Activated CD8-positive, alpha-beta memory T cell treated with anti-CD3 and anti-CD28 coated beads, Interleukin-2, amount 10 ng/mL, durations not matched to agents 7 days and 5 days (primary cell): ENCODE data around the gene ATP6V1C2. TPM values are rescaled to one million over a fixed set of nuclear protein-coding genes. Genes with fewer than 3 reads are reported as not detected.
"Not testable (repeated sequence)": the region's sequence is repeated elsewhere in the genome, so short reads cannot be mapped to it uniquely, and the experiment has no call there.

ENCODE experiments used
- ATAC-seq: fragments of 150-1000 bp; cut with Tn5 transposase; one replicate; pipeline ENCODE4 v1.10.0; 2021; ENCODE audit warnings: moderate library complexity
- CTCF ChIA-PET: fragments of 350-600 bp; sonication (Branson Sonifier 250); formaldehyde crosslinking; loops from one replicate; lab custom pipeline; 2021; ENCODE audit warnings: antibody characterized with exemption; lab: Charles Lee
- DNase-seq: peaks from one replicate; pipeline ENCODE4 v3.0.0-alpha.2; 2020
- H3K27ac Mint-ChIP-seq: one replicate; pipeline ENCODE4 v1.8.0; 2021; ENCODE audit warnings: mild to moderate bottlenecking, mixed read lengths
- H3K27me3 Mint-ChIP-seq: one replicate; pipeline ENCODE4 v1.8.0; 2021; ENCODE audit warnings: mixed read lengths
- H3K36me3 Mint-ChIP-seq: one replicate; pipeline ENCODE4 v1.8.0; 2021; ENCODE audit warnings: mild to moderate bottlenecking, mixed read lengths
- H3K4me1 Mint-ChIP-seq: one replicate; pipeline ENCODE4 v1.8.0; 2021; ENCODE audit warnings: mixed read lengths
- H3K4me3 Mint-ChIP-seq: one replicate; pipeline ENCODE4 v1.8.0; 2021; ENCODE audit warnings: mild to moderate bottlenecking, moderate library complexity, mixed read lengths
- H3K9me3 Mint-ChIP-seq: one replicate; pipeline ENCODE4 v1.8.0; 2022; ENCODE audit warnings: low read depth, mixed read lengths
- total RNA-seq, 2 experiments: library from RNA; stranded (reverse); gene quantifications; one replicate each; pipeline ENCODE4 v1.2.3, GENCODE V29; 2021

Gene ATP6V1C2
- total RNA-seq, 2 experiments from 2014 or later, result not detected

GRCh38 chr2:10805990-10806389, 84.6 kb downstream of the ATP6V1C2 start:
- DNase-seq, result not testable (repeated sequence)
- peaks cover 46% of the 10 kb centered on the region for H3K36me3 Mint-ChIP-seq

DNA sequence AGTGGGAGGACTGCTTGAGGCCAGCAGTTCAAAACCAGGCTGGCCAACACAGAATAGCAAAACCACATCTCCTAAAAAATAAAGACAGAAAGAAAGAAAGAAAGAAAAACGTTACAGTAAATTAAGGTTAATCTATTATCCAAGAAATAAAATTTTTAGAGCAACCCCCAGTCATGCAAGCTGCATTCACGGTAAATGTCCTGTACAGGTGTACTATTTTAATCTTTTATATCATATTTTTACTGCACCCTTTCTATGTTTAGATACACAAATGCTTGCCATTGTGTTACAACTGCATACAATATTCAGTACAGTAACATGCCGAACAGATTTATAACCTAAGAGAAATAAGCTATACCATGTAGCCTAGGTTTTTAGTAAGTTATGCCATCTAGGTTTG, 85.1 kb downstream of the ATP6V1C2 start:
- peaks cover 48% of the 10 kb centered on the region for H3K4me1 Mint-ChIP-seq

More at GRCh38 chr2:10805990-10806389, 84.6 kb downstream of the ATP6V1C2 start:
- H3K27ac Mint-ChIP-seq, H3K27me3 Mint-ChIP-seq, CTCF ChIA-PET, ATAC-seq, H3K4me3 Mint-ChIP-seq, H3K9me3 Mint-ChIP-seq: not testable (repeated sequence)
- peaks cover 48% of the 10 kb centered on the region for H3K4me1 Mint-ChIP-seq

DNA sequence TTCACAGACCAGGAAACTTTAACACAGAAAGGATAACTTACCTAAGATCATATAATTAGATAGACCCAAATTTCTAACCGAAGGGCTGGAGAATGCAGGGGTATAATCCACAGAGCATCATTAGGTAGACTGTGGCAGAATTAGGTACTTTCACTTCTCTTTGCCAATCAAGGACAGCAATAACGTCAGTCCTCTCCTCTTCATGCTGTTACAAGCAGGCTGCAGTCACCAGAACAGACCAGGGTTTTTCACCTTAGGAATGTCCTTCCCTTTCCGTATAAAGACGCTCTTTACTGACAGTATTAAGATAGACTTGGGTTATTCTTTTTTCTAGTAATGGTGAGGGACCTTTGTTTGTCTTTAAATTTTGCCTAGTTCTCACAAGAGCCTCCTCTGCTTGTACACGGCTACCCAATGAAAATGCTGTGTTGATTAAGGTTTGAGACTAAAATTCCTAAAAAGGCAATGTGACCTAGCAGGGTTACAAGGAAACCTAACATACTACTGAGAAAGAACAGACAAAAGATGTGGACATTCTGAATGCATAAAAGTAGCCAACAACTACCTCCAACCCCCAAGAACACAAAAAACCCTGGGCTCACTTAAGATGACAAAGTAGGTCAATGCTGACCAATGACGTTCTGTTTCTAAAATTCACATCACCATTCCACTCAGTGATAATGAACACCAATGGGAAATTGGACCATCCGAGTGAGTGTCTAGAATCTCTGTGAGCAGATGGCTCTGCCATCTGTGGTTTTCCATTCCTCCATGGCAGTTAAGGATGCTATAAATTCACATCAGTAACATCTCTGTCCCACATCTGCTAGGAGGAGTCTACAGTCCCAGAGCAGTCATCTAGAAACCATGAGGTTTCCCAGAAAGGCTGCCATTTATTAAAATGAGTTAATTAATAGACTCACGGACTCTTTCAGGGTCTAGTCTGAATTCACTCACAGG, 89.1 kb downstream of the ATP6V1C2 start:
- CTCF ChIA-PET, result no interaction called here

More for the DNA sequence above, 85.1 kb downstream of the ATP6V1C2 start:
- H3K9me3 Mint-ChIP-seq, result no peaks in the 10 kb centered on the region
- H3K27me3 Mint-ChIP-seq, result no peaks in the 10 kb centered on the region
- H3K36me3 Mint-ChIP-seq, result peaks cover 41% of the 10 kb centered on the region
- H3K4me3 Mint-ChIP-seq, result no peak overlapping the region
- H3K27ac Mint-ChIP-seq, result no peak overlapping the region
- no peak for ATAC-seq
- CTCF ChIA-PET, result no interaction called here
- no peak for DNase-seq

DNA sequence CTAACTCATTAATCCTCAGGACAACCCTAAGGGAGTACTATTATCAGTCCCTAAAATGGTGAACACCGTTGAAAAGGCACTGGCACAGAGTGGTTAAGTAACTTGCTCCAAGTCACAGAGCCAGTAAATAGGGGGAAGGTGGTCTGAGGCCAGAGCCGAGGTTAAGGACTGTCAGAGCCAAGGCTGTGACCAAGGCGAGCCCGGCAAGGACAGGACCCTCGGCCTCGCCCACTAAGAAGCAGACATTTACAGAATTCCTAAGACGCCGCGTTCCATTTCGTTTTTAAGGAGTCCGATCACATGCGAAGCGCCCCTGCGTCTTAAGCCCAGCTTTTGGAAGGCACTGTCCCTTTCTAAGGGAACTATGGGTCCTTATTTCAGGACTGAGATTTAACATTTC, 90.1 kb downstream of the ATP6V1C2 start:
- Mint-ChIP-seq H3K4me1 (peaks cover 43% of the 10 kb centered on the region), H3K27ac (peak overlapping the region; percentile 92), H3K27me3 (peaks cover 14% of the 10 kb centered on the region), H3K36me3 (peaks cover 26% of the 10 kb centered on the region), H3K4me3 (peak overlapping the region; percentile 88), H3K9me3 (no peaks in the 10 kb centered on the region)
- DNase-seq (no peak), ATAC-seq (no peak)
- CTCF ChIA-PET, result interaction anchor here (1.4 to 2.3 kb wide), 3 partner anchors 12 to 321 kb away, joined by 3 to 17 read pairs (median 8); a partner anchor contains a TSS

More for the DNA sequence above, 89.1 kb downstream of the ATP6V1C2 start:
- DNase-seq (no peak), ATAC-seq (no peak)
- H3K4me3 Mint-ChIP-seq, result peak overlapping the region; percentile 88
- H3K27ac Mint-ChIP-seq, result peak overlapping the region; percentile 92
- H3K36me3 Mint-ChIP-seq, result peaks cover 30% of the 10 kb centered on the region
- H3K27me3 Mint-ChIP-seq, result peaks cover 7% of the 10 kb centered on the region
- H3K9me3 Mint-ChIP-seq, result no peaks in the 10 kb centered on the region
- peaks cover 43% of the 10 kb centered on the region for H3K4me1 Mint-ChIP-seq

DNA sequence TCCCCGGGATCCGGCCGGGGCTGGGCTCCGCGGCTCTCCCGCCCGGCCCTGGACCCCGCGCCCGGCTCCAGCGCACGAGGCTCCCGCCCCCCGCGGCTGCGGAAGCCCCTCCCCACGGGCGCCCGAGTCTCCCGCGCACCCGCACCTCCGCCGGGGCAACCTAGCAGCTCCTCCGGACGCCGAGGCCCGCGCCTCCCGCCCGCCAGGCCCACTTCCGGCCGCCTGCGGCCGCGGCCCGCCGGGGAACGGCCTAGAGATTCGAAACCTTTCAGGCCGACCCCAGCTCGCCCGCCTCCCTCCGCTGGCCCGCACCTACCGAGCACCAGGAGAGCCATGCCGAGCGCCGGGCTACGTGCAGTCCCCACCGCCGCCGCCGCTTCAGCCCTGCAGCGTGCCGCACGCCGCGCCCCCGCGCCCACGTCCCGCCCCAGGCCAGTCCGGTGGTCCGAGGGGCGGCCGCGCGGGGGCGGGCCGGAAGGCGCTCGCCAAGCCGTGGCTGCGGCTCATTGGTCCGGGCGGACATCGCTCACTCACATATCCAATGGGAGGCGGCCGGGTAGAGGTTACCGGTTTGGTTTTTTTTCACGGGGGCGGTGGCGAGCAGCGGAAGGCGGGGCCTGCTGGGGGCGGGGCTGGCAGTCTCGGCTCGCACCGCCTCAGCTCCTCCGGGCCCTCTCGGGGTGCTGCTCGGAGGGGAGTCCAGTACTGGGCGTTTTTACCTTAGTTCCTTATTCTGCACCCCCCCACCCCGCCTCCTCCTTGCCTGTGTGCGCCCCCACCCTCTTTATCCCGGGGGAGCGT, 91.1 kb downstream of the ATP6V1C2 start, which contains the start of gene PDIA6:
PDIA6 (minus strand) TSS at position 424 of the 801 bp plus-strand sequence; CDS start at position 335, 89 bp downstream.
- H3K27me3 Mint-ChIP-seq, result peaks cover 21% of the 10 kb centered on the region
- H3K4me3 Mint-ChIP-seq, result peak within 1 kb of the TSS; percentile 88
- peaks cover 22% of the 10 kb centered on the region for H3K36me3 Mint-ChIP-seq
- peak within 1 kb of the TSS; percentile 92 for H3K27ac Mint-ChIP-seq
- ATAC-seq, result peak; percentile 94
- H3K9me3 Mint-ChIP-seq, result no peaks in the 10 kb centered on the region
- peaks cover 34% of the 10 kb centered on the region for H3K4me1 Mint-ChIP-seq
- CTCF ChIA-PET, result interaction anchor here (0.7 to 2.3 kb wide), 7 partner anchors 11 to 343 kb away, joined by 3 to 17 read pairs (median 4); partner anchors contain the start of gene SLC66A3
- DNase-seq, result peak; percentile 96

GRCh38 chr2:10813163-10814138, 92.0 kb downstream of the ATP6V1C2 start:
- ATAC-seq, H3K9me3 Mint-ChIP-seq, DNase-seq: not testable (repeated sequence)
- CTCF ChIA-PET, result interaction anchor here (0.7 to 2.3 kb wide), 6 partner anchors 14 to 342 kb away, joined by 3 to 17 read pairs (median 5); partner anchors contain the start of gene SLC66A3
- peaks cover 25% of the 10 kb centered on the region for H3K27me3 Mint-ChIP-seq
- peaks cover 26% of the 10 kb centered on the region for H3K4me1 Mint-ChIP-seq
- H3K27ac Mint-ChIP-seq, result peak overlapping the region; percentile 53
- H3K36me3 Mint-ChIP-seq, result peaks cover 14% of the 10 kb centered on the region
- peak overlapping the region; percentile 67 for H3K4me3 Mint-ChIP-seq

DNA sequence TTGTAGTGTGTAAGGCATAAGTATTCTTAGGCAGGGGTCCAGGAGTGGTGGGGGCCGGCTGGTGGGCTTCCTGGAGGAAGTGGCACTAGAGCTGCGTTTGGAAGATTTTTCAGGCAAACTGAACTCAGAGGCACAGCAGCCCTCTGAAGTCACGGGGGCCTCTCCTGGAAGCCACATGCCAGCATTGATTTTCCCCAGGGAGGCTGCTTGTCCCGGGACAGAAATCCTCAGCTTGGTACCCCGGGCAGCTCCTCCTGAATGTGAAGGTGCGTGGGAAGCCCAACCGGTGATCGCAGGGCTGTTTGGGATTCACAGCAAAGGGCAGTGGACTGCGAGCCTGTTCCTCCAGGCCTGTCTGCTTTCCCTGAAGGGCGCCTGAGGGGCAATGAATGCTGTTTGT, 92.7 kb downstream of the ATP6V1C2 start:
- Mint-ChIP-seq H3K27me3 (peaks cover 31% of the 10 kb centered on the region), H3K27ac (no peak overlapping the region), H3K9me3 (no peaks in the 10 kb centered on the region), H3K36me3 (peaks cover 11% of the 10 kb centered on the region), H3K4me3 (no peak overlapping the region), H3K4me1 (peaks cover 22% of the 10 kb centered on the region)
- ATAC-seq (no peak), DNase-seq (no peak)
- CTCF ChIA-PET, result interaction anchor here (1.4 kb wide), 1 partner anchor 18 kb away, joined by 3 read pairs; no protein-coding TSS in a partner anchor

GRCh38 chr2:10814571-10815331, 93.3 kb downstream of the ATP6V1C2 start:
- CTCF ChIA-PET, result interaction anchor here (1.4 kb wide), 1 partner anchor 17 kb away, joined by 3 read pairs; no protein-coding TSS in a partner anchor
- H3K36me3 Mint-ChIP-seq, result peaks cover 10% of the 10 kb centered on the region
- peaks cover 33% of the 10 kb centered on the region for H3K27me3 Mint-ChIP-seq
- DNase-seq (no peak), ATAC-seq (no peak)
- no peak overlapping the region for H3K4me3 Mint-ChIP-seq
- no peak overlapping the region for H3K27ac Mint-ChIP-seq
- H3K9me3 Mint-ChIP-seq, result no peaks in the 10 kb centered on the region
- H3K4me1 Mint-ChIP-seq, result peaks cover 18% of the 10 kb centered on the region

DNA sequence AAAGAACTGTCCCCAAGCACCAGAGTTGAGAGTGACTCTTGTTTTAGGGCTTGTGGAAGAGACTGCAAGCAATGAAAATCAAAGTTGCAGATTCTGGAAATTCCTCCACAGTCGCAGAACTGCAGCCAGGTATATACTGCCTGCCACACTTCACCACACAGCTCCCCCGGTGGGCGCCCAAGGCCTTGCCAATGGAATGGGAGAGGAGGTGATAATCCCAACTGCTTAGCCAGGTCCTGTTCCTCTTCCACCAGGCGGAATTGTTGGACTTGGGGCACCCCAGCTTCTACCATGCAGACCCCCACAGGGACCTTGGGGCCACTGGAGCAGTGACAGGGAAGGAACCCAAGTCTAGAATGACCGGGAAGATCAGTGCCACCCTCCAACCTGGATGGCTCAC, 96.0 kb downstream of the ATP6V1C2 start:
- H3K4me1 Mint-ChIP-seq, result peaks cover 3% of the 10 kb centered on the region
- CTCF ChIA-PET, result interaction anchor here (1.1 to 3.1 kb wide), 4 partner anchors 15 to 315 kb away, joined by 3 to 19 read pairs (median 5); a partner anchor contains a TSS
- DNase-seq, result no peak
- no peak overlapping the region for H3K27ac Mint-ChIP-seq
- no peaks in the 10 kb centered on the region for H3K9me3 Mint-ChIP-seq
- no peaks in the 10 kb centered on the region for H3K36me3 Mint-ChIP-seq
- H3K27me3 Mint-ChIP-seq, result peaks cover 43% of the 10 kb centered on the region
- no peak for ATAC-seq
- no peak overlapping the region for H3K4me3 Mint-ChIP-seq

GRCh38 chr2:10818305-10818704, 96.9 kb downstream of the ATP6V1C2 start:
- not testable (repeated sequence) for H3K4me1 Mint-ChIP-seq, ATAC-seq, H3K4me3 Mint-ChIP-seq, H3K27ac Mint-ChIP-seq, DNase-seq, H3K36me3 Mint-ChIP-seq, H3K9me3 Mint-ChIP-seq
- H3K27me3 Mint-ChIP-seq, result peaks cover 48% of the 10 kb centered on the region
- CTCF ChIA-PET, result interaction anchor here (2.0 to 3.1 kb wide), 2 partner anchors 14 to 314 kb away, joined by 6 to 19 read pairs; a partner anchor contains a TSS

DNA sequence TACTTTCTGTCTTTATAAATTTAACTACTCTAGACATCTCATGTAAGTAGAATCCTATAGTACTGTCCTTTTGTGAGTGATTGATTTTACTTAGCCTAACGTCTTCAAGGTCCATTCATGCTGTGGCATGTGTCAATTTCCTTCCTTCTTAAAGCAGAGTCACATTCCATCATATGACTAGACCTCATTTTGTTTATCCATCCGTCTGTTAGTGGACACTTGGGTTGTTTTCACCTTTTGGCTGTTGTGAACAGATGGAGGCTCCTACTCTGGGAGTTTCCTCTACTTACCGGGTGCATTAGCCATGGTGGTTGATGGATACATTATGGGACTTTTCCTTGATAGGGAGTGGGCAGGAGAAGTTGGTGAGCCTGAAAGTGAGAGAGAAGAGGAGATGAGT, 97.6 kb downstream of the ATP6V1C2 start:
- ATAC-seq, result no peak
- Mint-ChIP-seq H3K27ac (no peak overlapping the region), H3K4me1 (no peaks in the 10 kb centered on the region), H3K27me3 (peaks cover 53% of the 10 kb centered on the region), H3K9me3 (no peaks in the 10 kb centered on the region), H3K4me3 (no peak overlapping the region), H3K36me3 (no peaks in the 10 kb centered on the region)
- CTCF ChIA-PET, result interaction anchor here (3.1 kb wide), 1 partner anchor 13 kb away, joined by 19 read pairs; no protein-coding TSS in a partner anchor
- DNase-seq, result no peak
